HFF-Myc (cell line): Measurements from ENCODE around the gene SEMA3G.

Experiments used
- DNase-seq: peaks from one replicate; pipeline ENCODE4 v3.0.0-alpha.2; 2011; ENCODE audit warnings: low read depth; ENCODE audit errors: extremely low read depth
- H3K4me3 ChIP-seq: replicated peaks from 2 replicates; pipeline ENCODE4 v1.5.1; 2011; ENCODE audit warnings: low read depth, mild to moderate bottlenecking, control low read depth, low read length
- CTCF ChIP-seq: IDR thresholded peaks from 2 replicates; pipeline ENCODE4 v1.5.1; 2012; ENCODE audit warnings: mild to moderate bottlenecking, low read depth, low read length, control low read depth; ENCODE audit errors: missing control alignments

SEMA3G gene

GRCh38 chr3:52435246-52436101 lies 9.4 kb downstream of the SEMA3G start:
- no peak overlapping the region for H3K4me3 ChIP-seq
- TF ChIP-seq CTCF = no peak
- DNase-seq = no peak

GRCh38 chr3:52434491-52435115 lies 10.3 kb downstream of the SEMA3G start:
- no peak for DNase-seq
- TF ChIP-seq CTCF = no peak
- no peak overlapping the region for H3K4me3 ChIP-seq

- DNase-seq = no peak
- no peak for TF ChIP-seq CTCF
Measured at GRCh38 chr3:52433996-52434479, 10.9 kb downstream of the SEMA3G start.

GRCh38 chr3:52433328-52433995 lies 11.4 kb downstream of the SEMA3G start:
- no peak overlapping the region for H3K4me3 ChIP-seq
- no peak for TF ChIP-seq CTCF
- DNase-seq = no peak

More at GRCh38 chr3:52433996-52434479, 10.9 kb downstream of the SEMA3G start:
- no peak overlapping the region for H3K4me3 ChIP-seq

- H3K4me3 ChIP-seq = no peak overlapping the region
- TF ChIP-seq CTCF = no peak
- no peak for DNase-seq
Measured at GRCh38 chr3:52432691-52433141, 12.2 kb downstream of the SEMA3G start.

GRCh38 chr3:52432225-52432624 lies 12.7 kb downstream of the SEMA3G start:
- no peak for TF ChIP-seq CTCF

More at GRCh38 chr3:52432225-52432624, 12.7 kb downstream of the SEMA3G start:
- no peak overlapping the region for H3K4me3 ChIP-seq
- DNase-seq = no peak
